ENCODE measurements around the gene OPN1SW. TPM values are rescaled to one million over a fixed set of nuclear protein-coding genes. Genes with fewer than 3 reads are reported as not detected.

OPN1SW gene
- total RNA-seq, 1 experiment from 2014 or later, result not detected

- Histone ChIP-seq H3K27ac (no peak overlapping the region), H3K36me3 (peaks cover 100% of the 10 kb centered on the region), H3K27me3 (replicated peaks) (no peaks in the 10 kb centered on the region), H3K4me3 (no peak overlapping the region), H3K4me1 (replicated peaks) (no peaks in the 10 kb centered on the region), H3K9me3 (replicated peaks) (no peaks in the 10 kb centered on the region)
- no peak for DNase-seq (ENCODE audit: low read depth in 1 of 2, low spot score in 2 of 2)
Observed at GRCh38 chr7:128763541-128763940, 12.1 kb downstream of the OPN1SW start.

DNA sequence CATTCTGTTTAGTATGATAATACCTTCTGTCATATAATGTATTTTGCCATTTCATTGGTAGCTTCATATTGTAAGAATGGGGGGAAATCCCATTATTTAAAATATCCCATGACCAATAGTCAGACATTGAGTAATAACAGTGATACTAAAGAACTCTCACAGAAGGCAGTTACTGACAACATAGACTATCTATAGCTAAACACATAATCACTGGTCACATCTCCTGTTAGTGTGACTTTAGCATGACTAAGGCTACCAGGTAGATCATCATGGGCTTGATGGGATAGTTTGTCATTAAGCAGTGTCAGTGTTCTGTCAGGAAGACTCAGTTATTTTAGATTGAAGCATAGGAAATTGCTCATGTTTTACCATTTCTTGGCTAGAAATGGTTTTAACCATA, 16.4 kb downstream of the OPN1SW start:
- no peak for DNase-seq (ENCODE audit: low read depth in 1 of 2, low spot score in 2 of 2)
- no peaks in the 10 kb centered on the region for H3K27me3 ChIP-seq (replicated peaks)
- H3K4me1 ChIP-seq (replicated peaks), result no peaks in the 10 kb centered on the region
- peaks cover 98% of the 10 kb centered on the region for H3K36me3 ChIP-seq
- no peak overlapping the region for H3K4me3 ChIP-seq
- H3K27ac ChIP-seq, result no peak overlapping the region
- H3K9me3 ChIP-seq (replicated peaks), result no peaks in the 10 kb centered on the region

- Histone ChIP-seq H3K9me3 (replicated peaks) (no peaks in the 10 kb centered on the region), H3K4me1 (replicated peaks) (no peaks in the 10 kb centered on the region), H3K27me3 (replicated peaks) (no peaks in the 10 kb centered on the region), H3K36me3 (peaks cover 98% of the 10 kb centered on the region), H3K4me3 (no peak overlapping the region), H3K27ac (no peak overlapping the region)
- no peak for DNase-seq (ENCODE audit: low read depth in 1 of 2, low spot score in 2 of 2)
Observed at GRCh38 chr7:128758553-128758952, 17.0 kb downstream of the OPN1SW start.

GRCh38 chr7:128757203-128757602, 18.4 kb downstream of the OPN1SW start:
- Histone ChIP-seq H3K27me3 (replicated peaks) (no peaks in the 10 kb centered on the region), H3K27ac (no peak overlapping the region), H3K4me3 (no peak overlapping the region), H3K36me3 (peaks cover 98% of the 10 kb centered on the region), H3K4me1 (replicated peaks) (no peaks in the 10 kb centered on the region), H3K9me3 (replicated peaks) (no peaks in the 10 kb centered on the region)
- no peak for DNase-seq (ENCODE audit: low read depth in 1 of 2, low spot score in 2 of 2)

DNA sequence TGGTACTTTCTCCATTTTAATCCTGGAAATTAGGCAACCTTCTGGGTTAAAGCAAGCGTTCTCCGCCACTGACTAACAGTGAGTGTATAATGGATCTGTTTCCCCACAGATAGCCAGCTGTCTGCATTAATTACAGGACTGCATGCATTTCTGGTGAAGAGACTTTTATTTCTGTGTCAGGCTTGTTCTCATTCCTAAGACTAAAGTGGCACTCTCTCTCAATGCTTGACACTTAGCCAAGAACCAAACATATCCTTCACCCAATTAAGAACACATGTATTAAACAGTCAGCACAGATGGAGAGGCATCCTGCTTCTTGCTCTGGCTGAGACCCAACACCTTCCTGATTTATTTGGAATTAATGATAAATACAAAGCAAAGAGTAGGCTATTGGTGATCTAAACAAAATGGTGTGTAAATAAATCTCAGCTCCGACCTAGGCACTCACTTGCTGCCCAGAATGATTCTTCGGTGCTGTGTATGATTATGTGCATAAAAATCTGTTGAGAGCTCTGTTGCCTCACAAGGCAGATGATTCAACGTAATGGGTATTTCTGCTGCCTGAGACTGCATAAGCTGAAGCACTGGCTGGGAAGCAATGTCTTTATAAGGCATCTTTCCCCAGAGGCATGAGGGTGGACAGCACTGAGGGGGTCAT, 19.6 kb downstream of the OPN1SW start:
- no peaks in the 10 kb centered on the region for H3K27me3 ChIP-seq (replicated peaks)
- no peaks in the 10 kb centered on the region for H3K4me1 ChIP-seq (replicated peaks)
- no peak for DNase-seq (ENCODE audit: low read depth in 1 of 2, low spot score in 2 of 2)
- peaks cover 98% of the 10 kb centered on the region for H3K36me3 ChIP-seq
- no peak overlapping the region for H3K27ac ChIP-seq
- no peak overlapping the region for H3K4me3 ChIP-seq
- H3K9me3 ChIP-seq (replicated peaks), result no peaks in the 10 kb centered on the region

- Histone ChIP-seq H3K9me3 (replicated peaks) (no peaks in the 10 kb centered on the region), H3K4me1 (replicated peaks) (no peaks in the 10 kb centered on the region), H3K27ac (no peak overlapping the region), H3K4me3 (no peak overlapping the region), H3K36me3 (peaks cover 98% of the 10 kb centered on the region), H3K27me3 (replicated peaks) (no peaks in the 10 kb centered on the region)
- no peak for DNase-seq (ENCODE audit: low read depth in 1 of 2, low spot score in 2 of 2)
Observed at GRCh38 chr7:128755075-128755818, 20.3 kb downstream of the OPN1SW start.

DNA sequence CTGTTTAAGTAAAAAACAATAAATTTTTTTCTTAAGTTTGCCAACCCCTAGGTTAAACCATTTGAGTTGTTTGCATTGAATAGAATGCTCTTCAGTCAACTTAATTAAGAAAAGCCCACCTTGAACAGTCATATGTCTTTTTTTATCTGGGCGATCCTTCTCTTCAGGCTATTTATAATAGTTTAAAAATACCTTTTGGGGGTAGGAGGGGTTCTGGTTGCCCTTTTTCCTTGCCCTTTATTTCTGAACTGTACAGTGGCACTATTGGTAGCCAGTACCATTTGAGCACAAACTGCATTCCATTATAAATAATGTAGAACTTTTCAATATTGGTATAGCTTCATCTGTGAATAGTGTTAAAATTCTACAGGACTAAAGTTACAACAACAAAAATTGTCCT, 23.3 kb downstream of the OPN1SW start:
- Histone ChIP-seq H3K4me1 (replicated peaks) (no peaks in the 10 kb centered on the region), H3K27ac (no peak overlapping the region), H3K36me3 (peaks cover 97% of the 10 kb centered on the region), H3K27me3 (replicated peaks) (no peaks in the 10 kb centered on the region), H3K9me3 (replicated peaks) (no peaks in the 10 kb centered on the region), H3K4me3 (no peak overlapping the region)
- no peak for DNase-seq (ENCODE audit: low read depth in 1 of 2, low spot score in 2 of 2)

DNA sequence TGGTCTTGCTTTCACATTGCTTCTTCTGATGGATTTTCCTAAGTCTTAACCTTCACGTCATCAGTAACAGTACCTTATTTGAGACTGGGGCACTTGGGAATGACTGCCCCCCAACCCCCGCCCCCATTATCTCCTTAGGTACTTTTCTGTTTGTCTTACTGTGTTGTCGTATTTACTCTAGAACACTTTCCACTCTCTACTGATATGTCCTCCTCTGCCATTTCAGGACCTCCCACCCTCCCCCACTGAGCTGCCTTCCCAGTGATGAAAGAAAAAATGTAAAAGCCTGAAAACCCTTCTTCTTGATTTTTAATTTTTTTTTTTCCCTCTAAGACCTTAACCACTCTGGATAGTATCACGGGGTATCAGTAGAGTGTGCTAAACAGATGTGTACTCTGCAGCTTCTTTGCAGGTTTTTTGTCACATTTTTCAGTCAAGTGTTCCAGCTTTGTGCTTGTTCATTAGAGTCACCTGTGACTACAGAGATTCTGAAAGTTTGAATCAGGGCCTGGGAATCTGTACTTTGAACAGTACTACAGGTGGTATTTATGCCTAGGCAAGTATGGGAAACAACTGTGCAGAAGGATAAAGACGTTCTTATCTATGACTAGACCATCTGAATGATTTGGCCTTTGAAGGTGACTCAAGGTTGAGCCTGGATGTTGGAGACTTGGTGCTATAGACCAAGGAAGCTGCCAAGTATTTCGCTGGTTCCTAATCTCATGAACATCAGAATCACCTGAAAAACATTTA, 28.1 kb downstream of the OPN1SW start:
- no peaks in the 10 kb centered on the region for H3K27me3 ChIP-seq (replicated peaks)
- H3K27ac ChIP-seq, result no peak overlapping the region
- H3K9me3 ChIP-seq (replicated peaks), result no peaks in the 10 kb centered on the region
- DNase-seq (ENCODE audit: low read depth in 1 of 2, low spot score in 2 of 2), result no peak
- H3K4me1 ChIP-seq (replicated peaks), result peaks cover 19% of the 10 kb centered on the region
- H3K36me3 ChIP-seq, result peaks cover 96% of the 10 kb centered on the region
- no peak overlapping the region for H3K4me3 ChIP-seq

GRCh38 chr7:128745706-128746105, 29.9 kb downstream of the OPN1SW start:
- no peaks in the 10 kb centered on the region for H3K9me3 ChIP-seq (replicated peaks)
- no peak for DNase-seq (ENCODE audit: low read depth in 1 of 2, low spot score in 2 of 2)
- peaks cover 37% of the 10 kb centered on the region for H3K4me1 ChIP-seq (replicated peaks)
- H3K36me3 ChIP-seq, result peaks cover 92% of the 10 kb centered on the region
- H3K27me3 ChIP-seq (replicated peaks), result no peaks in the 10 kb centered on the region
- no peak overlapping the region for H3K4me3 ChIP-seq
- H3K27ac ChIP-seq, result no peak overlapping the region

DNA sequence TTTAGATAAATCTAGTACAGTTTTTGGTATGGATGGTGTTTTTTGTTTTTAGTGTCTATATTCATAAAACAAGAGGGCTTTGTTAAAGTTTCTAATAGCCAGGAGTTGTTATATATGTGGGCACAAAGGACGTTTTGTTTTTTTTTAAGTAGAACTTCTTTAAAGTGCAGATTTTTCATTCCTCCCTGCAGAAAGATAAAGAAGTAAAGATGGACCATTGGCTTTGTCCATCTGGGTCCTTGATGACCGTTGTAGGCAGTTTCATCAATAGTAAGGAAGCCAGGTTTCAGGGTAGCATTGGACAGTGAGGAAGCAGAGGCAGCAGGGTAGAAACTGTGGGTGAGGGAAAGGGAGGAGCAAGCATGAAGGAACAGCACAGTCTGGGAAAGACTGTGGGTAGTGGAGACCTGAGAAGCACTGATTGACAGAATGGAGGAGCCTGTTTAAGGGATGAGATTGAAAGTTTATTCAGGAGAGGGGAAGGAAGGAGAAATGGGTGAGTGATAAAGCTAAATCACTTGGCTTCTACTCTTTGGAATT, 31.2 kb downstream of the OPN1SW start:
- H3K9me3 ChIP-seq (replicated peaks), result no peaks in the 10 kb centered on the region
- H3K4me3 ChIP-seq, result no peak overlapping the region
- no peaks in the 10 kb centered on the region for H3K27me3 ChIP-seq (replicated peaks)
- DNase-seq (ENCODE audit: low read depth in 1 of 2, low spot score in 2 of 2), result no peak
- H3K27ac ChIP-seq, result no peak overlapping the region
- H3K36me3 ChIP-seq, result peaks cover 93% of the 10 kb centered on the region
- peaks cover 40% of the 10 kb centered on the region for H3K4me1 ChIP-seq (replicated peaks)

DNA sequence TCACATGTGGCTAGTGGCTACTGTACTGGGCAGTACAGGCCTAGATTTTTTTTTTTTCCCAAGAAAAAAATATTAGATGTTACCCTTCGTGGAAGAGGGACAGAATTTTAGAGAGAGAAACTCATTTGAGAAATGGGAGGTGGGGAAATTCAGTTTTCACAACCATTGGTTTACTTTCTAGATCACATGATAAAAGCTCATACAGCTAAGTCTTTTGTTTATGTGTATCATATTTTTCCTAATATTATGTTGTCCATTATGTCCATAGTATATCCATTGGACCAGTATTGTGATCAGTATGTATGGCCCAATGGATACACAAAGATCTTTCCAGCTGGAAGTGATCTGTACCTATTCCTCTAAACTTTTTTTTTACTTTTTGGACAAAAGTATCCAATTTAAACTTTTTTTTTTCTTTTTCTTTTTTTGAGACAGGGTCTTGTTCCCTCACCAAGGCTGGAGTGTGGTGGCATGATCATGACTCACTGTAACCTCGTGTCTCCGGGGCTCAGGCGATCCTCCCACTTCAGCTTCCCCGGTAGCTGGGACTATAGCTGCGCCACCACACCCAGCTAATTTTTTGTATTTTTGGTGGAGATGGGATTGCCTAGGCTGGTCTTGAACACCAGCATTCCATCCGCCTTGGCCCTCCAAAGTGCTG, 32.4 kb downstream of the OPN1SW start:
- peaks cover 84% of the 10 kb centered on the region for H3K36me3 ChIP-seq
- H3K9me3 ChIP-seq (replicated peaks), result no peaks in the 10 kb centered on the region
- no peak overlapping the region for H3K4me3 ChIP-seq
- no peaks in the 10 kb centered on the region for H3K27me3 ChIP-seq (replicated peaks)
- H3K4me1 ChIP-seq (replicated peaks), result peaks cover 46% of the 10 kb centered on the region
- peak overlapping the region; percentile 91 for H3K27ac ChIP-seq
- no peak for DNase-seq (ENCODE audit: low read depth in 1 of 2, low spot score in 2 of 2)

DNA sequence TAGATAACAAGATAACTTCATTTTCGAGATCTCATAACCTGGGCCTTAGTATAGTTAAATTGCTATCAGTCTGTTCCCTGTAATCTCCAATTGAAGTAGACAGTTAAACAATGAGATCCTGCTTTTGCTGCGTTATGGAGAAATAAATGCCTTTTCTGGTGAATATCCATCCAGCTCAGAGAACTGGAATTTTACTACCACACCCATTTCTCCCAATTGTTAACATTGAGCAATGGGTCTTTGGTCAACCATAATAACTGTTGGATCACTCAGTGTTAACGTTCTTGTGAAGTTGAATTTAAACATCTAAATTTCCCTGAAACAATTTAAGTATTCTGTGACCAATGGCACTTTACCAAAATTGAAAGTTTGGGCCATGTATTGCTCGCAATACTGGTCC, 33.4 kb downstream of the OPN1SW start:
- peak in 1 of 2 experiments; percentile 66 for DNase-seq (ENCODE audit: low read depth in 1 of 2, low spot score in 2 of 2)
- H3K9me3 ChIP-seq (replicated peaks), result no peaks in the 10 kb centered on the region

DNA sequence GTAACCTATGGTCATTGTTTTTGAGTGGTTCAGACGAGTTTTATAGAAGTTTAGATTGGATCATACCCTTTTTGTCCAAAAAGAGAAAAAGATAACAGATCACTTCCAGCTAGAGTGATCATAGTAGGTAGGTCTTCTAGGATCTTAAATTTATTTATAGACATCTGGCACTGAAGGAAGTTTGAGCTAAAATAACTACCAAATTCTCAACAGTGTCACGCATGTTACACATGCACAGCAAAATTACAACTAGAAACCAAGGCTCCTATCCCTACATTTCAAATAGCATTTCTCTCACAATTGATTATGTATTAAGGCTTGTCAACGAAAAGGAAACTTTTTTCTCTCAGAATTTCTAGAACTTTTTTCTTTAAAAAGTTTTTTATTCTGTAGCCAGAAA, 34.1 kb downstream of the OPN1SW start:
- Histone ChIP-seq H3K4me1 (replicated peaks) (peaks cover 56% of the 10 kb centered on the region), H3K4me3 (peak overlapping the region; percentile 78; the same call in 1 of the 2 replicates), H3K27ac (peak overlapping the region; percentile 91), H3K9me3 (replicated peaks) (no peaks in the 10 kb centered on the region), H3K36me3 (peaks cover 70% of the 10 kb centered on the region), H3K27me3 (replicated peaks) (no peaks in the 10 kb centered on the region)
- DNase-seq (ENCODE audit: low read depth in 1 of 2, low spot score in 2 of 2), result peak in 1 of 2 experiments; percentile 13

More for the DNA sequence above, 33.4 kb downstream of the OPN1SW start:
- Histone ChIP-seq H3K27me3 (replicated peaks) (no peaks in the 10 kb centered on the region), H3K4me3 (no peak overlapping the region), H3K27ac (peak overlapping the region; percentile 91), H3K4me1 (replicated peaks) (peaks cover 56% of the 10 kb centered on the region), H3K36me3 (peaks cover 74% of the 10 kb centered on the region)
